HepG2 (cell line): ENCODE results near the gene TOR1AIP1. TPM values are rescaled to one million over a fixed set of nuclear protein-coding genes. Genes with fewer than 3 reads are reported as not detected.

Experiments used
- ATAC-seq: fragments of 200-7000 bp; cut with Tn5 transposase; 3 replicates; pipeline ENCODE4 v1.9.1; 2020; ENCODE audit warnings: mild to moderate bottlenecking, moderate library complexity
- BruUV-seq: library from RNA; stranded (reverse); fragments of 400-500 nt; replicated peaks from 2 replicates; lab custom pipeline; 2021; lab: Mats Ljungman, UMichigan
- CTCF ChIA-PET: fragments of 300-600 bp; formaldehyde crosslinking; extraction: SDS; loops from one replicate; lab custom pipeline; 2021; ENCODE audit warnings: low total read pairs, inconsistent platforms, low intra/inter-chr PET ratio; lab: Yijun Ruan, JAX
- POLR2A ChIA-PET: fragments of 350-600 bp; sonication (Branson Sonifier 250); formaldehyde crosslinking; loops from one replicate; lab custom pipeline; 2020; ENCODE audit warnings: antibody characterized with exemption, inconsistent platforms; lab: Yijun Ruan, JAX
- DNase-seq: peaks from one replicate; pipeline ENCODE4 v3.0.0-alpha.2; 2015; ENCODE audit warnings: low spot score
- FAIRE-seq: peaks from 3 replicates; lab custom pipeline; 2011; peaks lifted over from hg19 to GRCh38; lab: Jason Lieb, UNC
- H2AFZ ChIP-seq: one replicate; pipeline ENCODE4 v1.6.1; 2011; ENCODE audit warnings: low read length, inconsistent platforms
- H3K27ac ChIP-seq: fragments of 300-600 bp; 3 replicates; pipeline ENCODE4 v1.8.0; 2011; ENCODE audit warnings: mixed run types, mild to moderate bottlenecking, mixed read lengths, low read length, inconsistent platforms; ENCODE audit not compliant: insufficient read depth; ENCODE audit errors: extremely low read length
- H3K27me3 ChIP-seq, 2 experiments: fragments of 200-600 bp in 1 of 2; 2 replicates in 1 of 2; 3 replicates in 1 of 2; pipeline versions ENCODE4 v1.6.0 to v1.8.0; 2011; ENCODE audit warnings: low read length in 2 of 2, mild to moderate bottlenecking in 2 of 2, moderate library complexity in 2 of 2, inconsistent platforms in 1 of 2; ENCODE audit not compliant: insufficient read depth in 2 of 2, control insufficient read depth in 1 of 2
- H3K36me3 ChIP-seq, 2 experiments: fragments of 200-600 bp in 1 of 2; replicated peaks in 1 of 2; 2 replicates in 1 of 2; 3 replicates in 1 of 2; pipeline versions ENCODE4 v1.5.1 to v1.8.0; 2011; ENCODE audit warnings: low read length in 2 of 2, inconsistent platforms in 1 of 2; ENCODE audit not compliant: insufficient read depth in 2 of 2, control insufficient read depth in 1 of 2
- H3K4me1 ChIP-seq: 2 replicates; pipeline ENCODE4 v1.5.1; 2012; ENCODE audit warnings: low read length, inconsistent platforms; ENCODE audit not compliant: insufficient read depth
- H3K4me2 ChIP-seq: 2 replicates; pipeline ENCODE4 v1.6.0; 2011; ENCODE audit warnings: low read depth, low read length, inconsistent platforms
- H3K4me3 ChIP-seq, 3 experiments: fragments of 200-600 bp in 1 of 3; sonication (generic), shearing (Covaris generic) in 1 of 3; replicated peaks in 1 of 3; 2 replicates each; pipeline ENCODE4 v1.5.1; 2011 to 2016; ENCODE audit warnings: low read length in 3 of 3, inconsistent platforms in 2 of 3, low read depth in 2 of 3, mild to moderate bottlenecking in 2 of 3, control low read depth in 1 of 3, mixed read lengths in 1 of 3; ENCODE audit not compliant: insufficient read depth in 1 of 3
- H3K79me2 ChIP-seq: one replicate; pipeline ENCODE4 v1.6.1; 2011; ENCODE audit warnings: low read length, inconsistent platforms; ENCODE audit not compliant: insufficient read depth
- H3K9ac ChIP-seq: 2 replicates; pipeline ENCODE4 v1.6.0; 2011; ENCODE audit warnings: mild to moderate bottlenecking, low read depth, low read length, inconsistent platforms; ENCODE audit not compliant: insufficient read depth
- H3K9me3 ChIP-seq: 2 replicates; pipeline ENCODE4 v1.5.1; 2012; ENCODE audit warnings: mild to moderate bottlenecking, low read length
- H4K20me1 ChIP-seq: 2 replicates; pipeline ENCODE4 v1.6.0; 2011; ENCODE audit warnings: inconsistent platforms, mild to moderate bottlenecking, low read length, moderate library complexity; ENCODE audit not compliant: insufficient read depth
- EEA1 ChIP-seq: sonication (generic); formaldehyde crosslinking; IDR thresholded peaks from 2 replicates; pipeline ENCODE4 v1.5.1; 2020; ENCODE audit warnings: mild to moderate bottlenecking, missing genetic modification reagents, borderline replicate concordance
- ELF3 ChIP-seq: IDR thresholded peaks from 2 replicates; pipeline ENCODE4 v1.6.1; 2016; ENCODE audit warnings: missing genetic modification reagents, missing compliant biosample characterization
- MAFG ChIP-seq: sonication (generic); formaldehyde crosslinking; IDR thresholded peaks from 2 replicates; pipeline ENCODE4 v1.5.1; 2020; ENCODE audit warnings: mild to moderate bottlenecking, missing genetic modification reagents
- MBD4 ChIP-seq: IDR thresholded peaks from 2 replicates; pipeline ENCODE4 v1.6.1; 2012; ENCODE audit warnings: low read length, inconsistent platforms, borderline replicate concordance
- TCF7 ChIP-seq: sonication (generic); IDR thresholded peaks from 2 replicates; pipeline ENCODE4 v1.6.1; 2016; ENCODE audit warnings: antibody characterized with exemption, low read depth
- ZNF3 ChIP-seq: IDR thresholded peaks from 2 replicates; pipeline ENCODE4 v1.7.0; 2017; ENCODE audit warnings: inconsistent platforms
- ZNF468 ChIP-seq: sonication (generic); formaldehyde crosslinking; IDR thresholded peaks from 2 replicates; pipeline ENCODE4 v1.8.0; 2022; ENCODE audit warnings: mild to moderate bottlenecking, moderate library complexity, missing genetic modification reagents
- ZNF567 ChIP-seq: sonication (generic); formaldehyde crosslinking; IDR thresholded peaks from 2 replicates; pipeline ENCODE4 v1.8.1; 2023; ENCODE audit warnings: mild to moderate bottlenecking, missing genetic modification reagents, borderline replicate concordance
- ZNF569 ChIP-seq: sonication (generic); formaldehyde crosslinking; IDR thresholded peaks from 2 replicates; pipeline ENCODE4 v1.5.0; 2020; ENCODE audit warnings: mild to moderate bottlenecking, missing genetic modification reagents, moderate library complexity, borderline replicate concordance
- WGBS: methylation state at CpG from one replicate; pipeline ENCODE4 v1.1.6; 2017; ENCODE audit warnings: low lambda C conversion rate; 5-methylcytosine and 5-hydroxymethylcytosine counted together
- in situ Hi-C: cut with HindIII; loops from 2 replicates; pipeline ENCODE4 v1.10.0; 2017; ENCODE audit warnings: low pct_unique_long_range_greater_than_20kb; ENCODE audit not compliant: extremely low pct_ligation_motif_present
- intact Hi-C: fragments of 100-400 bp; cut with micrococcal nuclease; formaldehyde crosslinking; loops from one replicate; pipeline ENCODE4 v1.10.0; 2022; ENCODE audit not compliant: unreplicated experiment
- polyA plus RNA-seq, 8 experiments: library from polyadenylated mRNA; depleted of rRNA in 3 of 8; stranded (reverse) in 7 of 8; unstranded in 1 of 8; fragments of >200 nt; fragmentation: Illumina TruSeq in 4 of 8; extraction: Trizol in 4 of 8; gene quantifications; 2 replicates each; pipeline versions ENCODE4 v1.2.1 to v1.2.3, GENCODE V29; 2011 to 2016; ENCODE audit warnings: low read depth in 4 of 8, missing spikeins in 1 of 8, mixed read lengths in 1 of 8; ENCODE audit not compliant: insufficient read depth in 1 of 8
- total RNA-seq, 5 experiments: library from RNA; depleted of rRNA; stranded (reverse); fragments of >200 nt; fragmentation: Illumina TruSeq; extraction: Trizol; gene quantifications; 2 replicates each; pipeline ENCODE4 v1.2.3, GENCODE V29; 2016; ENCODE audit warnings: low read depth in 1 of 5
- TF ChIP-seq, protein P1 (sequence below): IDR thresholded peaks from 2 replicates; pipeline ENCODE4 v1.6.1; 2012; ENCODE audit warnings: inconsistent platforms
- TF ChIP-seq, protein P2 (sequence below): sonication (generic); formaldehyde crosslinking; conservative IDR thresholded peaks from 2 replicates; pipeline ENCODE4 v1.8.0; 2022; ENCODE audit warnings: mild to moderate bottlenecking, moderate library complexity, missing genetic modification reagents
- TF ChIP-seq, protein P3 (sequence below): IDR thresholded peaks from 2 replicates; pipeline ENCODE4 v1.6.1; 2012; ENCODE audit warnings: low read length, improper control_type of control experiment

The TOR1AIP1 gene
- total and polyA plus RNA-seq, 2 of the 13 experiments (the other 11 are each of a cell fraction or from before 2014, with no cell fraction given): 15.6 to 29.0 TPM

DNA sequence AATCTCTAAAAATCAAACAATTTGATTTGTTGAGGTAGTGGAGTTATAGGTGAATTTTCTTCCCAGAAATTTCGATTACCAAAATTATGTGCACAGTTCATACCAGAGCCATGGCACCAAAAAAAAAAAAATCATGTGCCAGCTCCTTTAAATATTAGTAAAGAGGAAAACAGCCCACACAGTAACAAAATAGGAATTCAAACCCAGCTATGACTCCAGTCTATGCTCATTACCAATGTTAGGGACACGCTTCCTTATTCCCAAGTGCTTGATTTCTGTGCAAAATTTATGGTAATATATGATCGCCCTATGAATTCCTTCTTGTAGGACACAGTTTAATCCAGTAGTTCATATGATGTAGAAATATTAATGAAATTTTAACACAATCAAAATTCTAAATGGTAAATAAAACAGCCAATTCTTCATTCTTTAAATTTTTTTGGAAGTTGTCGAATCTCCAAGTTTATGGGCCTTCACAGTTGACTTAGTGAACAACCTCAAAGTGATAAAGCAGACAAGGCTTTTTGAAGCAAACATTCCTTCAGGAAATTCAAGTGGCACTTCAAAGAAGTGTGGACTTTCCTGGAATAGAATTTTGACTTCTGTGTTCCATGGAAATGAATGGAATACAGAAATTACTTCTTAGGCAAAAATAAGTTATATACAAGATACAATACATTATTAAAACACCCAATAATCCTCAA lies 6.3 kb upstream of the TOR1AIP1 start:
- ChIA-PET CTCF (no interaction called here), POLR2A (interaction anchor here (0.6 kb wide), 1 partner anchor 13 kb away, joined by 3 read pairs; no protein-coding TSS in a partner anchor)
- Histone ChIP-seq H3K79me2 (peaks cover 70% of the 10 kb centered on the region), H3K27ac (peak overlapping the region; percentile 53), H3K4me2 (peak overlapping the region; percentile 85), H3K9ac (peak overlapping the region; percentile 49), H3K4me3 (peak overlapping the region; percentile 75 to 96 (median 83); a peak in 5 of 6 replicates), H2AFZ (no peak overlapping the region), H3K36me3 (peaks cover 3 to 16% of the 10 kb centered on the region in 2 experiments; a peak in 4 of 5 replicates), H3K9me3 (no peaks in the 10 kb centered on the region), H4K20me1 (peaks cover 60% of the 10 kb centered on the region), H3K27me3 (no peaks in the 10 kb centered on the region), H3K4me1 (peaks cover 64% of the 10 kb centered on the region)
- 79% methylated on average over 4 of the region's 4 CpGs for WGBS
- ATAC-seq (no peak), DNase-seq (no peak), FAIRE-seq (no peak)
- in situ Hi-C loops (loop anchor here (10.0 kb wide), 1 partner anchor 289 kb away; no protein-coding TSS in a partner anchor), intact Hi-C loops (no loop called here)
- no TSS peak for BruUV-seq
- TF ChIP-seq ZNF569 (no peak), ZNF3 (CRISPR knock-in tag) (no peak), MAFG (CRISPR knock-in tag) (no peak), ELF3 (no peak), TCF7 (peak; percentile 5; the same call in 1 of the 2 replicates), ZNF567 (CRISPR knock-in tag) (no peak), ZNF468 (CRISPR knock-in tag) (no peak), MBD4 (0 out of 2 replicates have a peak, but pooled peaks have one; percentile 9), EEA1 (no peak)
- TF ChIP-seq, protein P1, sequence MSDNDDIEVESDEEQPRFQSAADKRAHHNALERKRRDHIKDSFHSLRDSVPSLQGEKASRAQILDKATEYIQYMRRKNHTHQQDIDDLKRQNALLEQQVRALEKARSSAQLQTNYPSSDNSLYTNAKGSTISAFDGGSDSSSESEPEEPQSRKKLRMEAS: no peak
- TF ChIP-seq, protein P2, sequence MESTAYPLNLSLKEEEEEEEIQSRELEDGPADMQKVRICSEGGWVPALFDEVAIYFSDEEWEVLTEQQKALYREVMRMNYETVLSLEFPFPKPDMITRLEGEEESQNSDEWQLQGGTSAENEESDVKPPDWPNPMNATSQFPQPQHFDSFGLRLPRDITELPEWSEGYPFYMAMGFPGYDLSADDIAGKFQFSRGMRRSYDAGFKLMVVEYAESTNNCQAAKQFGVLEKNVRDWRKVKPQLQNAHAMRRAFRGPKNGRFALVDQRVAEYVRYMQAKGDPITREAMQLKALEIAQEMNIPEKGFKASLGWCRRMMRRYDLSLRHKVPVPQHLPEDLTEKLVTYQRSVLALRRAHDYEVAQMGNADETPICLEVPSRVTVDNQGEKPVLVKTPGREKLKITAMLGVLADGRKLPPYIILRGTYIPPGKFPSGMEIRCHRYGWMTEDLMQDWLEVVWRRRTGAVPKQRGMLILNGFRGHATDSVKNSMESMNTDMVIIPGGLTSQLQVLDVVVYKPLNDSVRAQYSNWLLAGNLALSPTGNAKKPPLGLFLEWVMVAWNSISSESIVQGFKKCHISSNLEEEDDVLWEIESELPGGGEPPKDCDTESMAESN (CRISPR knock-in tag): no peak
- TF ChIP-seq, protein P3, sequence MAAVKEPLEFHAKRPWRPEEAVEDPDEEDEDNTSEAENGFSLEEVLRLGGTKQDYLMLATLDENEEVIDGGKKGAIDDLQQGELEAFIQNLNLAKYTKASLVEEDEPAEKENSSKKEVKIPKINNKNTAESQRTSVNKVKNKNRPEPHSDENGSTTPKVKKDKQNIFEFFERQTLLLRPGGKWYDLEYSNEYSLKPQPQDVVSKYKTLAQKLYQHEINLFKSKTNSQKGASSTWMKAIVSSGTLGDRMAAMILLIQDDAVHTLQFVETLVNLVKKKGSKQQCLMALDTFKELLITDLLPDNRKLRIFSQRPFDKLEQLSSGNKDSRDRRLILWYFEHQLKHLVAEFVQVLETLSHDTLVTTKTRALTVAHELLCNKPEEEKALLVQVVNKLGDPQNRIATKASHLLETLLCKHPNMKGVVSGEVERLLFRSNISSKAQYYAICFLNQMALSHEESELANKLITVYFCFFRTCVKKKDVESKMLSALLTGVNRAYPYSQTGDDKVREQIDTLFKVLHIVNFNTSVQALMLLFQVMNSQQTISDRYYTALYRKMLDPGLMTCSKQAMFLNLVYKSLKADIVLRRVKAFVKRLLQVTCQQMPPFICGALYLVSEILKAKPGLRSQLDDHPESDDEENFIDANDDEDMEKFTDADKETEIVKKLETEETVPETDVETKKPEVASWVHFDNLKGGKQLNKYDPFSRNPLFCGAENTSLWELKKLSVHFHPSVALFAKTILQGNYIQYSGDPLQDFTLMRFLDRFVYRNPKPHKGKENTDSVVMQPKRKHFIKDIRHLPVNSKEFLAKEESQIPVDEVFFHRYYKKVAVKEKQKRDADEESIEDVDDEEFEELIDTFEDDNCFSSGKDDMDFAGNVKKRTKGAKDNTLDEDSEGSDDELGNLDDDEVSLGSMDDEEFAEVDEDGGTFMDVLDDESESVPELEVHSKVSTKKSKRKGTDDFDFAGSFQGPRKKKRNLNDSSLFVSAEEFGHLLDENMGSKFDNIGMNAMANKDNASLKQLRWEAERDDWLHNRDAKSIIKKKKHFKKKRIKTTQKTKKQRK: no peak
